Upper lobe of left lung (tissue), 6 donors: ENCODE data around the gene GLOD4. TPM values are rescaled to one million over a fixed set of nuclear protein-coding genes. Genes with fewer than 3 reads are reported as not detected.
A peak's percentile ranks its signal among the peaks of the same experiment; 100 is the strongest.

Source experiments
- ATAC-seq, 2 donors: fragments of 200-7000 bp; cut with Tn5 transposase; one replicate each; pipeline ENCODE4 v1.9.1; 2022; ENCODE audit warnings: mild to moderate bottlenecking in 2 of 2, moderate library complexity in 2 of 2; ENCODE audit not compliant: low FRiP score in 2 of 2
- DNase-seq, 2 donors: peaks; one replicate each; pipeline ENCODE4 v3.0.0-alpha.2; 2019 to 2020
- H3K27ac ChIP-seq, 4 donors: fragments of 200-600 bp; sonication (generic); one replicate each; pipeline ENCODE4 v1.5.1; 2016 to 2019
- H3K27me3 ChIP-seq, 4 donors: fragments of 200-600 bp; sonication (generic); one replicate each; pipeline ENCODE4 v1.5.1; 2017 to 2019
- H3K36me3 ChIP-seq, 4 donors: fragments of 200-600 bp; sonication (generic); one replicate each; pipeline ENCODE4 v1.5.1; 2016 to 2019
- H3K4me1 ChIP-seq, 4 donors: fragments of 200-600 bp; sonication (generic); one replicate each; pipeline ENCODE4 v1.5.1; 2018 to 2019
- H3K4me3 ChIP-seq, 4 donors: fragments of 200-600 bp; sonication (generic); one replicate each; pipeline ENCODE4 v1.5.1; 2017 to 2019; ENCODE audit warnings: mild to moderate bottlenecking in 2 of 4, moderate library complexity in 1 of 4
- H3K9me3 ChIP-seq, 4 donors: fragments of 200-600 bp; sonication (generic); one replicate each; pipeline ENCODE4 v1.5.1; 2018 to 2019
- EP300 ChIP-seq, 4 donors: sonication (generic); formaldehyde crosslinking; IDR thresholded peaks; one replicate each; pipeline ENCODE4 v1.5.1; 2017; ENCODE audit warnings: antibody characterized with exemption in 4 of 4, control low read depth in 2 of 4
- POLR2A ChIP-seq, 4 donors: fragments of 450-650 bp; IDR thresholded peaks; one replicate each; pipeline ENCODE4 v1.5.1; 2016 to 2017; ENCODE audit warnings: antibody characterized with exemption in 4 of 4, mild to moderate bottlenecking in 2 of 4
- POLR2AphosphoS5 ChIP-seq, 2 donors: sonication (generic); formaldehyde crosslinking; IDR thresholded peaks; one replicate each; pipeline ENCODE4 v1.5.1; 2017; ENCODE audit warnings: antibody characterized with exemption in 2 of 2
- WGBS, 2 donors: methylation state at CpG; one replicate each; pipeline ENCODE4 v1.1.5; 2017 to 2018; 5-methylcytosine and 5-hydroxymethylcytosine counted together
- total RNA-seq, 6 donors: library from RNA; depleted of rRNA in 4 of 6; stranded (reverse); fragments of >200 nt in 4 of 6; gene quantifications; one replicate each; pipeline versions ENCODE4 v1.1.0 to v1.2.1, GENCODE V29; 2016 to 2021
- TF ChIP-seq, protein P1 (sequence below), 6 experiments: fragments of 450-650 bp in 4 of 6; fragments of 200-600 bp in 2 of 6; sonication (generic) in 2 of 6; IDR thresholded peaks; one replicate each; pipeline ENCODE4 v1.5.1; 2016 to 2019; ENCODE audit warnings: antibody characterized with exemption in 6 of 6
- donor health status: DM: no; HTN: no; CAD: no; lungs with moderate emphysema.
- donor health status: DM: no; HTN: yes; CAD: no; lungs with severe emphysema.

The GLOD4 gene
- total RNA-seq, 6 donors from 2014 or later = 41.0 to 92.2 (median 51.8) TPM

DNA sequence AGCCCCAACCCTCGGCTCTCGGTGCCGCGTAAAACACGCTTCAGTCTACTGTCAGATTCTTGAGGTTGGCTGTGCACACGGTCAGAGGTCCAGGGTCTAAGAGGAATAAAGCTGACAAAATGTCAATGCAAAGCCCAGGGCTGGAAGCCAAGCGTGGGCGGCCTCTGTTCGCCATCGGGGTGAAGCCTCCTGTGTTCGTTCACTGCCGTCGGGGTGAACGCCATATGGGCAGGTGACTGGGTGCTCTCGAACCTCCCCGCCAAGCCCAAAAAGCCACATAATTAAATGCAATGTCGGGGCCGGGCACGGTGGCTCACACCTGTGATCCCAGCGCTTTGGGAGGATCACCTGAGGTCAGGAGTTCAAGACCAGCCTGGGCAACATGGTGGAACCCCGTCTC, 44.7 kb upstream of the GLOD4 start:
- Histone ChIP-seq H3K27ac (no peak overlapping the region), H3K27me3 (no peaks in the 10 kb centered on the region), H3K9me3 (no peaks in the 10 kb centered on the region), H3K4me1 (peaks cover 0 to 3% (median 0%) of the 10 kb centered on the region in 4 donors), H3K4me3 (no peak overlapping the region), H3K36me3 (peaks cover 0 to 27% (median 12%) of the 10 kb centered on the region in 4 donors)
- no peak for DNase-seq
- WGBS, 2 donors = 92 to 96% methylated on average over 12 to 21 of the region's 21 CpGs
- ATAC-seq = no peak
- no peak for TF ChIP-seq EP300 (IDR thresholded peaks at IDR 0.05)

DNA sequence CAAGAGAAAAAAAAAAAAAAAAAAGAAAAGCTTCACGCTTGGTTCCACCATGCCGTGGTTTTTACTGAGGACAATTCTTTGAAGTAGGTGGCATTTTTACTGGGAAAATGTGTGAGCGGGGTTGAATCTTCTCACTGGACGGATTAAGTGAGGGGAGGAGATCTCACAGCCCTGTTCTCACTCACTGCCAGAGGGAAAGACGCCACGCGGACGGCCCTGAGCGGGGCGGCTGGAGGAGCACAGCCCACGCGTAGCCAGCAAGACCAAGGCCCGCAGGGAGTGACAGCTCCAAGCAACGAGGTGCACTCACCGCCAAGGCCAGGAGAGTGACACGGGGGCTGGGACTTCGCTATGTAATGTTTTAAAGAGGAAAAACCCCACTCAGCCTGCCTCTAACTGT, 43.1 kb upstream of the GLOD4 start:
- no peak for TF ChIP-seq POLR2A (IDR thresholded peaks at IDR 0.05)

DNA sequence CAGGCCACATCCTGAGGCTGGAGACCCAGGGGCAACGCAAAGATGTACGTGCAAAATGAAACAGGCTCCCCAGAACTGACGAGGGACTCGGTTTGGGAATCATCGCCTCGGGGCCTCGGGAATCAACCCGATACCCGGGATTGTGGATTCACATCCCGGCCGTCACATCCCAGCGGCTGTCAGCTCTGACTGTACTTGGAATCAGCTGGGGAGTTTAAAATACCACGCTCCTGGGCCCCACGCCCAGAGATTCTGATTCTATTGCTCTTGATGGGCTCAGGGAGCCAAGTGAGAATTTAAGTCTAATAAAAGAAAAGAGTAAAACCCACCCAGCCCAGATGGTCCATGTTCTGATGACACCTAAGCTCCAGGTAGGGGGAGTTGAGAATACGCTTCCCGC, 42.3 kb upstream of the GLOD4 start:
- Histone ChIP-seq H3K36me3 (peaks cover 0 to 36% (median 16%) of the 10 kb centered on the region in 4 donors), H3K27me3 (no peaks in the 10 kb centered on the region), H3K4me3 (no peak overlapping the region), H3K4me1 (no peaks in the 10 kb centered on the region), H3K27ac (no peak overlapping the region), H3K9me3 (no peaks in the 10 kb centered on the region)
- TF ChIP-seq, protein P1, sequence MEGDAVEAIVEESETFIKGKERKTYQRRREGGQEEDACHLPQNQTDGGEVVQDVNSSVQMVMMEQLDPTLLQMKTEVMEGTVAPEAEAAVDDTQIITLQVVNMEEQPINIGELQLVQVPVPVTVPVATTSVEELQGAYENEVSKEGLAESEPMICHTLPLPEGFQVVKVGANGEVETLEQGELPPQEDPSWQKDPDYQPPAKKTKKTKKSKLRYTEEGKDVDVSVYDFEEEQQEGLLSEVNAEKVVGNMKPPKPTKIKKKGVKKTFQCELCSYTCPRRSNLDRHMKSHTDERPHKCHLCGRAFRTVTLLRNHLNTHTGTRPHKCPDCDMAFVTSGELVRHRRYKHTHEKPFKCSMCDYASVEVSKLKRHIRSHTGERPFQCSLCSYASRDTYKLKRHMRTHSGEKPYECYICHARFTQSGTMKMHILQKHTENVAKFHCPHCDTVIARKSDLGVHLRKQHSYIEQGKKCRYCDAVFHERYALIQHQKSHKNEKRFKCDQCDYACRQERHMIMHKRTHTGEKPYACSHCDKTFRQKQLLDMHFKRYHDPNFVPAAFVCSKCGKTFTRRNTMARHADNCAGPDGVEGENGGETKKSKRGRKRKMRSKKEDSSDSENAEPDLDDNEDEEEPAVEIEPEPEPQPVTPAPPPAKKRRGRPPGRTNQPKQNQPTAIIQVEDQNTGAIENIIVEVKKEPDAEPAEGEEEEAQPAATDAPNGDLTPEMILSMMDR (IDR thresholded peaks at IDR 0.05) = no peak
- TF ChIP-seq EP300 (IDR thresholded peaks at IDR 0.05) = no peak
- no peak for TF ChIP-seq POLR2AphosphoS5 (IDR thresholded peaks at IDR 0.05)
- no peak for TF ChIP-seq POLR2A (IDR thresholded peaks at IDR 0.05)
- WGBS, 2 donors = 75 to 95% methylated on average over 5 to 16 of the region's 16 CpGs
- no peak for ATAC-seq
- DNase-seq = no peak

More for the DNA sequence above, 43.1 kb upstream of the GLOD4 start:
- peak in 1 of 2 donors; percentile 38 for ATAC-seq
- no peak for DNase-seq
- H3K36me3 ChIP-seq = peaks cover 0 to 33% (median 12%) of the 10 kb centered on the region in 4 donors
- H3K27me3 ChIP-seq = no peaks in the 10 kb centered on the region
- WGBS, 2 donors = 91% methylated on average over 17 of the region's 17 CpGs
- no peak overlapping the region for H3K4me3 ChIP-seq
- no peaks in the 10 kb centered on the region for H3K9me3 ChIP-seq
- H3K27ac ChIP-seq = no peak overlapping the region
- no peaks in the 10 kb centered on the region for H3K4me1 ChIP-seq

DNA sequence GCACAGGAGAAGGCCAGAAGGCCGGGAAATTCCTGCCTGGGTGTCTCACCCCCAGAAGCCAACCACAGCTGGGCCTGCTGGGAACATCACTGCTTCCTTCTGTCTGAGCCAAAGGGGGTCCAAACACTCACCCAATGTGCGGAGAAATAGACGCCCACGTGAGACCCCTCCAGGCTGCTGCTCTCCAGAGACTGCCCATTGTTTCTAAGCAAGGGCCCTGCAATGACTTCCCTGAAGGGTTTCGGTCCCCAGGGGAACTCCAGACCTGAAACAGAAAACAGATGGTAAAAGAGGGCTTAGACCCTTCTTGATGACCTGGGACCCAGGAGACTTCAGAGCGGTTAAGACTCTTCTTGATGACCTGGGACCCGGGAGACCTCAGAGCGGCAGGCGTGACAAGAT, 41.4 kb upstream of the GLOD4 start:
- Histone ChIP-seq H3K9me3 (no peaks in the 10 kb centered on the region), H3K27ac (no peak overlapping the region), H3K4me1 (no peaks in the 10 kb centered on the region), H3K36me3 (peaks cover 0 to 41% (median 17%) of the 10 kb centered on the region in 4 donors), H3K27me3 (no peaks in the 10 kb centered on the region), H3K4me3 (no peak overlapping the region)
- no peak for ATAC-seq
- DNase-seq = no peak
- 90 to 94% methylated on average over 7 to 9 of the region's 9 CpGs for WGBS, 2 donors
- TF ChIP-seq EP300 (IDR thresholded peaks at IDR 0.05) (no peak), POLR2AphosphoS5 (IDR thresholded peaks at IDR 0.05) (no peak), POLR2A (IDR thresholded peaks at IDR 0.05) (no peak)
- TF ChIP-seq, protein P1 (IDR thresholded peaks at IDR 0.05) = no peak

DNA sequence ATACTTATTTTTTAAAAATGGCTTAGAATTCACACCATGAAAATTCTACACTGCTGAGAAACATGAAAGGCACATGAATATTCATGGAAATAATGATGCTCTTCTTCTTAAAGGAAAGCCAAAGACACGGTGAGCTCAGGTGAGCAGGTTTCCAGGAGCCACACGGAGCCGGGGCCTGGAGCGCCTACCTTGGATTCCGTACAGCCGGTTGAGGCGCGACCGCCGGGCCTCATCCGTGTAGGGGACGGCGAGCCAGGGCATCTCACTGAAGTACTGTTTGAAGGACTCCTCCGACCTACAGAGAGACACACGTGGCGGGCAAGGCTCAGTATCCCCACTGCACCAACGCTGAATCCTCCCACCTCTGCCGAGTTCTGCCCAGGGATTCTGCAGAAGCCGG, 37.2 kb upstream of the GLOD4 start:
- no peak overlapping the region for H3K4me3 ChIP-seq
- H3K27me3 ChIP-seq = no peaks in the 10 kb centered on the region
- peaks cover 0 to 42% (median 20%) of the 10 kb centered on the region in 4 donors for H3K36me3 ChIP-seq
- no peak for DNase-seq
- no peak overlapping the region for H3K27ac ChIP-seq
- whole genome bisulfite sequencing, 2 donors = 96 to 99% methylated on average over 17 to 19 of the region's 19 CpGs
- H3K9me3 ChIP-seq = no peaks in the 10 kb centered on the region
- H3K4me1 ChIP-seq = no peaks in the 10 kb centered on the region
- TF ChIP-seq POLR2AphosphoS5 (IDR thresholded peaks at IDR 0.05) = no peak
- TF ChIP-seq, protein P1 (IDR thresholded peaks at IDR 0.05) = no peak
- ATAC-seq = no peak

DNA sequence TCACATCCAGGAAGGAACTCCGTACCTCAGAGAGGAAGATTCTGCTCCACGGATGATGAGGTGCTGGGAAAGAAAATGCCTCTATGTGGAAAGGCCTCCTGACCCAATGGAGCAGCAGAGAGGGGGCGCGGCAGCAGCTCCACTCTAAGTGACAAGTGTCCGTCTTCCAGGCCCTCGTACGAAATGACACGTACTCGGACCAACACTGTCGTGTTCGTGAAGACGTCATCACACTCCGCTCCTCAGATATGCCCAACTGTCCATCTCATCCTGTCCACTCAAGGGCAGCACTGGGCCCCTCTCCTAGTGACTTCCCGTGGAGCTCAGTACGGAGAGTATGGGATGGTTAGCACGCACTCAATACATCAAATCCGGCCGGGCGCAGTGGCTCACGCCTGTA, 32.3 kb upstream of the GLOD4 start:
- no peaks in the 10 kb centered on the region for H3K9me3 ChIP-seq
- H3K27ac ChIP-seq = no peak overlapping the region
- ATAC-seq = no peak
- 95% methylated on average over 20 of the region's 20 CpGs for WGBS, 2 donors
- H3K4me3 ChIP-seq = no peak overlapping the region
- peaks cover 0 to 35% (median 13%) of the 10 kb centered on the region in 4 donors for H3K36me3 ChIP-seq
- no peaks in the 10 kb centered on the region for H3K27me3 ChIP-seq
- H3K4me1 ChIP-seq = no peaks in the 10 kb centered on the region
- TF ChIP-seq POLR2AphosphoS5 (IDR thresholded peaks at IDR 0.05) = no peak
- no peak for TF ChIP-seq EP300 (IDR thresholded peaks at IDR 0.05)
- no peak for TF ChIP-seq POLR2A (IDR thresholded peaks at IDR 0.05)
- TF ChIP-seq, protein P1 (IDR thresholded peaks at IDR 0.05) = no peak
- DNase-seq = no peak
